Loucy (cell line): ENCODE measurements around the gene PLXNB3.

Experiments used
- H2AFZ ChIP-seq: fragments of 200-600 bp; sonication (generic); 2 replicates; pipeline ENCODE4 v1.6.0; 2016; ENCODE audit warnings: antibody characterized with exemption, mild to moderate bottlenecking, low read length, moderate library complexity
- H3F3A ChIP-seq: fragments of 200-600 bp; 2 replicates; pipeline ENCODE4 v1.6.0; 2016; ENCODE audit warnings: antibody characterized with exemption, low read depth, mild to moderate bottlenecking
- H3K27me3 ChIP-seq: fragments of 200-600 bp; sonication (generic); 2 replicates; pipeline ENCODE4 v1.6.1; 2014; ENCODE audit warnings: low read length, mild to moderate bottlenecking; ENCODE audit not compliant: insufficient read depth, poor library complexity, severe bottlenecking
- H3K36me3 ChIP-seq: fragments of 200-600 bp; sonication (generic); 2 replicates; pipeline ENCODE4 v1.6.1; 2016; ENCODE audit warnings: low read length; ENCODE audit not compliant: insufficient read depth
- H3K4me1 ChIP-seq: fragments of 200-600 bp; sonication (generic); 2 replicates; pipeline ENCODE4 v1.5.1; 2014; ENCODE audit warnings: low read length, mild to moderate bottlenecking; ENCODE audit not compliant: insufficient read depth, poor library complexity, severe bottlenecking
- H3K4me2 ChIP-seq: fragments of 200-600 bp; sonication (generic); 2 replicates; pipeline ENCODE4 v1.6.0; 2014; ENCODE audit warnings: antibody characterized with exemption, low read length, low read depth, mild to moderate bottlenecking; ENCODE audit not compliant: poor library complexity, severe bottlenecking
- H3K4me3 ChIP-seq: fragments of 200-600 bp; sonication (generic); 2 replicates; pipeline ENCODE4 v1.5.1; 2014; ENCODE audit warnings: low read length, mild to moderate bottlenecking, mixed read lengths; ENCODE audit not compliant: poor library complexity, severe bottlenecking
- H3K79me2 ChIP-seq: fragments of 200-600 bp; sonication (generic); 2 replicates; pipeline ENCODE4 v1.6.1; 2014; ENCODE audit warnings: low read length; ENCODE audit not compliant: insufficient read depth
- H3K9ac ChIP-seq: fragments of 200-600 bp; sonication (generic); 2 replicates; pipeline ENCODE4 v1.6.0; 2014; ENCODE audit warnings: mild to moderate bottlenecking, low read depth, low read length, moderate library complexity; ENCODE audit not compliant: poor library complexity, severe bottlenecking
- H3K9me2 ChIP-seq: fragments of 200-600 bp; sonication (generic); replicated peaks from 2 replicates; pipeline ENCODE4 v1.6.1; 2016; ENCODE audit warnings: low read depth, low read length, mixed read lengths
- H3K9me3 ChIP-seq: fragments of 200-600 bp; sonication (generic); 2 replicates; pipeline ENCODE4 v1.6.1; 2014; ENCODE audit warnings: mild to moderate bottlenecking, antibody characterized with exemption, low read length, low read depth; ENCODE audit not compliant: insufficient read depth
- H4K20me1 ChIP-seq: fragments of 200-600 bp; sonication (generic); 2 replicates; pipeline ENCODE4 v1.6.0; 2014; ENCODE audit warnings: antibody characterized with exemption, low read length, mild to moderate bottlenecking; ENCODE audit not compliant: insufficient read depth, poor library complexity, severe bottlenecking
- CTCF ChIP-seq: fragments of 200-600 bp; sonication (generic); conservative IDR thresholded peaks from 2 replicates; pipeline ENCODE4 v1.5.1; 2014; ENCODE audit warnings: mild to moderate bottlenecking, antibody characterized with exemption, low read length
- EZH2phosphoT487 ChIP-seq: fragments of 200-600 bp; IDR thresholded peaks from 2 replicates; pipeline ENCODE4 v1.6.1; 2018; ENCODE audit warnings: antibody characterized with exemption, mild to moderate bottlenecking, moderate library complexity, borderline replicate concordance

PLXNB3 gene

DNA sequence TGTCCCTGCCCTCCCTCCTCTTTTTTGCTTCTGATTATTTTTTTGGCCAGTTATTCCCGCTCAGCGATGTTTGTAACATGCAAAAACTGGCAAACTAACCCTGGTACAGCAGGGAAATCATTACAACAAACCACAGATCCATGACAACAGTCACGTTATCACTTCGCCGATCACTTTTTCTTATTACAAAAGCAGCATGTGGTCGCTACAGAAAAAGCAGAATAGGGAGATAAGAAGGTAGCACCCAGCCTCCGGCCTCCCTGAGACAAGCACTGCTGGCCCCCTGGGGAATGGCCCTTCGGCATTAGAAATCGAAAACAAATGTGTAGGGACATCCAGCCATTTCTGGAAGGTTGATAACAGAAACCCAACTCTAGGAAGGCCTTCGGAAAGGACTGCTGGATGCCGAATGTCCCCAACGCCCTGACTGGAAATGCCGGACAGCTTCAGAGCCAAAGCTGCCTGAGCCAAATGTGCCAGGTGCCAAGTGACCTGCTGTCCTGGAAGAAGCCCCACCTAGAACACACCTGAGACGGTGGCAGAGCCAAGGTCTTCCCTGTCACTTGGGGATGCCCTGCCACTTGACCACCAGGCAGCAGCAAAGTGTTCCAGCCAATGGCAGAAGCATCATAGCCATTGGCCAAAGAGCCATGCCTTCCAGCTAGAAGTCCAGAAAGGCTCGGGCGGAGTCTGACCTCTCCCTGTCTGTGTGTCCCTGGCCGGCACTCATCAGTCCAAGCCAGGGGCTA, 27.2 kb downstream of the PLXNB3 start:
- Histone ChIP-seq H3K9me3 (no peaks in the 10 kb centered on the region), H2AFZ (no peak overlapping the region), H3K4me2 (peak overlapping the region; percentile 27), H3K36me3 (peaks cover 3% of the 10 kb centered on the region; the same call in 1 of the 2 replicates), H3K9ac (no peak overlapping the region), H3K79me2 (peaks cover 56% of the 10 kb centered on the region), H4K20me1 (peaks cover 12% of the 10 kb centered on the region), H3K4me1 (peaks cover 25% of the 10 kb centered on the region), H3K27me3 (no peaks in the 10 kb centered on the region), H3F3A (no peaks in the 10 kb centered on the region), H3K4me3 (no peak overlapping the region), H3K9me2 (no peaks in the 10 kb centered on the region)
- no peak for TF ChIP-seq EZH2phosphoT487
- TF ChIP-seq CTCF = no peak

DNA sequence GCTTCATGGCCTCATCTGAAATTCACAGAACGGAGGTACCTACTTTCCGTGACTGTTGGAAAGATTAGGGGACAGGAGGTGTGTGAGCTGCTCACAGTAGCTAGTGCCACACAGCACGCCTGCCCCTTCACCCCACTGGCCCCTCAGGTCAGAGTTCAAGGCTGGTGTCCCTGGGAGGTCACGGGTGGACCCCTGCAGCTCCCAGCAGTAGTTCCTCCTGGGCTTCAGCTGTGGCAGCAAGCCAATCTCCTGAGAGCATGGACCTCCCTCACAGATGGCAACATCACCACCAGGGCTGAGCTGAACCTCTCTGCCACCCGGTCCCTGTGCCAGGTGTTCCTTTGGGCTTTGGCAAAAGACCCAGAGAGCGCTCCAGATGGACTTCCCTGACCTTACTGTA, 28.3 kb downstream of the PLXNB3 start:
- Histone ChIP-seq H3K79me2 (peaks cover 67% of the 10 kb centered on the region), H3K36me3 (peaks cover 3% of the 10 kb centered on the region; the same call in 1 of the 2 replicates), H3K9ac (peak overlapping the region; percentile 95)

GRCh38 chrX:153793291-153793690, 29.2 kb downstream of the PLXNB3 start:
- H2AFZ ChIP-seq = no peak overlapping the region
- no peaks in the 10 kb centered on the region for H3K36me3 ChIP-seq
- no peaks in the 10 kb centered on the region for H3F3A ChIP-seq
- H3K9me3 ChIP-seq = no peaks in the 10 kb centered on the region
- H3K4me3 ChIP-seq = peak overlapping the region; percentile 94
- TF ChIP-seq EZH2phosphoT487 (no peak), CTCF (no peak)
- peaks cover 18% of the 10 kb centered on the region for H4K20me1 ChIP-seq
- peak overlapping the region; percentile 95 for H3K9ac ChIP-seq
- peaks cover 71% of the 10 kb centered on the region for H3K79me2 ChIP-seq
- no peaks in the 10 kb centered on the region for H3K27me3 ChIP-seq
- H3K9me2 ChIP-seq = no peaks in the 10 kb centered on the region
- peak overlapping the region; percentile 91 for H3K4me2 ChIP-seq
- H3K4me1 ChIP-seq = peaks cover 26% of the 10 kb centered on the region

More for the DNA sequence above, 28.3 kb downstream of the PLXNB3 start:
- no peaks in the 10 kb centered on the region for H3K9me3 ChIP-seq
- peak overlapping the region; percentile 94 for H3K4me3 ChIP-seq
- H3F3A ChIP-seq = no peaks in the 10 kb centered on the region
- no peaks in the 10 kb centered on the region for H3K9me2 ChIP-seq
- H4K20me1 ChIP-seq = peaks cover 18% of the 10 kb centered on the region
- H3K4me1 ChIP-seq = peaks cover 26% of the 10 kb centered on the region
- no peak overlapping the region for H2AFZ ChIP-seq
- no peaks in the 10 kb centered on the region for H3K27me3 ChIP-seq
- H3K4me2 ChIP-seq = peak overlapping the region; percentile 91
- TF ChIP-seq EZH2phosphoT487 = no peak
